GM21619 (cell line): ENCODE results near the gene FCGR3A.

Source experiments
- ATAC-seq: cut with Tn5 transposase; IDR thresholded peaks from one replicate; pipeline ENCODE4 v1.9.1; 2021; ENCODE audit not compliant: unreplicated experiment

FCGR3A gene

DNA sequence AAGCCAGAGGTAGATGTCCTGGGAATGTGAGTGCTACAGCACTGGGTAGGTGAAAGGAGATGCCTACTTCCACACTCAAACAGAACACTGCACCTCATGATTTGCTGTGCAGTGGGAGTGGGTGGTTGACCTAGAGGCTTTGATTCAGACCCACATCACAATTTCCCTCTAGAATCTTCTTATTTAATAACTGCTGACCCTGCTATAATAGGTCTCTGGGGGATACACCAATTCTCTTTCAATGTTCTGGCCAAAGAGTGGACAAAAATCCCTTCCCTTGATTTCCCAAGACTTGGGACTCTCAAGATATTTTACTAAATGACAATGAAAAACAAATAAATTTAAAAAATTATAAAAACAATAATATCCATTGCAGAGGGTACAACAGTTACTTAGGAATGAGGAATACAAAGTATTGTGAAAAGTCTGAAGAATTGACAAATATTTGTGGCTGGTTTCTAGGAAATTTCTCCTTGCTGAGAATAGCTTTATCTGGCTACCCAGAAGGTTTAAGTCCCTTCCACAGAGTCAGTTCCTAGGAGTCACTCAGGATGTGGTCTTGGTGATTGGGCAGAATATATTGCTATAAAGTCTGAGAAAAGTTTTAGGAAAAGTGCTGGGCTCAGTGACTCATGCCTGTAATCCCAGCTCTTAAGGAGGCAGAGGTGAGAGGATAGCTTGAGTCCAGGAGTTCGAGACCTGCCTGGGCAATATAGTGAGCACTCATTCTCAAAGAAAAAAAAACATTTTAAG lies 46.8 kb downstream of the FCGR3A start:
- ATAC-seq = no peak

DNA sequence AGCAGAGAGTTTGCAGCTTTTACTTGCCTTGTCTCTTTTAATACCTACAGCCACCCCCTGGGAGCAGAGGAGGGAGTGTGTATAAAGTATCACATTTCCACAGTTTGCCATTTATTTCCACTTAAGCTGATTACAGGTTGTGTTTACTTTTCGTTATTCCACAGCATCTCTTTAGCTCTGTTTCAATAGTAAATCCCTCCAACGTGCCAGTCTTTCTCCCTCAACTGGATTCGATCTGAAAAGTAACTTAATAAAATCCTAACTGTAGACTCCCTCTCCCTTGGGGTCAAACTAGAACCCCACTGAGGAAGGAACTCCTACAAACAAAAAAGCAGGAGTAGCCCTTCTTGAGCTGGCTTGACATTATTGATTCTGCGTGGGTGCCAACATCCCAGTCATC lies 47.4 kb downstream of the FCGR3A start:
- no peak for ATAC-seq

GRCh38 chr1:161501234-161501633 lies 48.4 kb downstream of the FCGR3A start:
- no peak for ATAC-seq

- no peak for ATAC-seq
These were observed 50.2 kb downstream of the FCGR3A start for GRCh38 chr1:161499099-161500039.

GRCh38 chr1:161498646-161499045 lies 51.0 kb downstream of the FCGR3A start:
- no peak for ATAC-seq

GRCh38 chr1:161497961-161498360 lies 51.7 kb downstream of the FCGR3A start:
- no peak for ATAC-seq

DNA sequence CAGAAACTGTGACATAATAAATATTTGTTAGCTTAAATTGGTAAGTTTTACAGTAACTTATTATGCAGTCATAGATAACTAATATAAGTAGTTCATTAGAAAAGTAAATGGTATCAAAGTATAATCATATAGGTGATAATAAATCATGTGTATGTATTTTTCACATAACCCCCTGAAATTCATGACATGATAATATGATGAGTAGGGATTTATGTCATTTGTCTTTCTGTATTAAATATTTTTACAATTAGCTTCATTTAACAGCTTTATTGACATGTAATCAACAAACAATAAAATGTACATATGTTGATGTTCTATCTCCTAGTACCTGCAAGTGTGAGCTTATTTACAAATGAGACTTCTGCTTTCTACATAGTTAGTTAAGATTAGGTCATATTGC lies 54.1 kb downstream of the FCGR3A start:
- no peak for ATAC-seq

- ATAC-seq = no peak
These were observed 55.4 kb downstream of the FCGR3A start for GRCh38 chr1:161494091-161494735.

DNA sequence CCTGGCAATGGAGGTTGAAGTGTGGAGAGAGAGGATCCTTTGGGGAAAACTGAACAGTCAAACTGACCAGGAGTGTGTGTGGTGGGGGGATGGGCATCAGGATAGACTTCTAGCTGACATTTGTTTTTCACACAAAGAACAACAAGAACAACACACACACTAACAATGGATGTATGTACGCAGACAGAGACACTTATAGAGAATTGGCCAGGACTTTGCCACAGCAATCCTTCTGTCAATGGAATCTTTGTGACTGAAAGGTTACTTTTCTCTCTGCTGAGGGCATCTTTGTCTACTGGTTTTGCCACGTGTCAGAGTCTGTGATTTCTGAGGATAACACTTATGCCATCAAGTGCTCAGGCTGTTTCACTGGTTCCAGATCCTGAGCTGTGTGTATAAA lies 56.8 kb downstream of the FCGR3A start:
- no peak for ATAC-seq
